ENCODE data around the gene ACSL3. TPM values are rescaled to one million over a fixed set of nuclear protein-coding genes. Genes with fewer than 3 reads are reported as not detected.

ACSL3 gene
- total and polyA plus RNA-seq, 2 donors (not counting 1 experiment from before 2014, with no cell fraction given): 6.7 to 46.0 TPM

- H3K4me3 ChIP-seq (ENCODE audit: control extremely low read depth in 1 of 5, extremely low read depth in 1 of 5, insufficient read depth in 1 of 5, low read depth in 2 of 5, low read length in 4 of 5): no peak overlapping the region
- intact Hi-C loops (cut with micrococcal nuclease): no loop called here
- no peaks in the 10 kb centered on the region for H3K27me3 ChIP-seq (replicated peaks in 1 of 4; ENCODE audit: control extremely low read depth in 1 of 4, control insufficient read depth in 3 of 4, insufficient read depth in 4 of 4, low read length in 3 of 4)
- H3K36me3 ChIP-seq (replicated peaks in 1 of 2; ENCODE audit: control extremely low read depth in 1 of 2, control insufficient read depth in 1 of 2, extremely low read depth in 1 of 2, insufficient read depth in 2 of 2, low read length in 1 of 2): peaks cover 0 to 5% of the 10 kb centered on the region in 2 experiments
- Mint-ChIP-seq H3K4me1 (peaks cover 16% of the 10 kb centered on the region), H3K4me3 (no peak overlapping the region), H3K27ac (no peak overlapping the region), H3K9me3 (ENCODE audit: insufficient read depth) (no peaks in the 10 kb centered on the region), H3K27me3 (no peaks in the 10 kb centered on the region)
- ATAC-seq (ENCODE audit: low read depth) (no peak), DNase-seq (no peak)
- POLR2A ChIA-PET: no interaction called here
- no peaks in the 10 kb centered on the region for H3K9me3 ChIP-seq (ENCODE audit: control extremely low read depth in 1 of 3, control insufficient read depth in 2 of 3, insufficient read depth in 1 of 3, low read length in 2 of 3)
- CTCF ChIA-PET: no interaction called here
- peaks cover 3% of the 10 kb centered on the region for H4K20me1 ChIP-seq (ENCODE audit: control insufficient read depth, insufficient read depth, low read length, poor library complexity, severe bottlenecking)
- no peak overlapping the region for H2AFZ ChIP-seq (ENCODE audit: insufficient read depth, low read depth, low read length, poor library complexity, severe bottlenecking)
- TF ChIP-seq CTCF (IDR thresholded peaks at IDR 0.05) (no peak), EZH2 (IDR thresholded peaks at IDR 0.05; ENCODE audit: borderline replicate concordance, insufficient read depth, low read depth, low read length, poor library complexity, severe bottlenecking) (no peak)
- H3K27ac ChIP-seq (ENCODE audit: low read length in 2 of 2): no peak overlapping the region
- WGBS (ENCODE audit: insufficient coverage): no CpG with 5 or more reads among the region's 2 CpGs
- peaks cover 5 to 7% of the 10 kb centered on the region in 2 donors for H3K4me1 ChIP-seq (ENCODE audit: control insufficient read depth in 2 of 2, insufficient read depth in 2 of 2, low read length in 2 of 2)
- no peak overlapping the region for H3K9ac ChIP-seq (ENCODE audit: low read length)
- peaks cover 23% of the 10 kb centered on the region for H3K79me2 ChIP-seq (ENCODE audit: control insufficient read depth, insufficient read depth, low read length)
- no peak overlapping the region for H3K4me2 ChIP-seq (replicated peaks; ENCODE audit: low read depth, low read length, poor library complexity, severe bottlenecking)
Measured at GRCh38 chr2:222892321-222892720, 31.5 kb downstream of the ACSL3 start.

GRCh38 chr2:222892761-222893160 is 31.9 kb downstream of the ACSL3 start:
- Mint-ChIP-seq H3K4me3 (no peak overlapping the region), H3K27me3 (no peaks in the 10 kb centered on the region), H3K4me1 (peaks cover 16% of the 10 kb centered on the region), H3K9me3 (ENCODE audit: insufficient read depth) (no peaks in the 10 kb centered on the region), H3K27ac (no peak overlapping the region)
- no peaks in the 10 kb centered on the region for H3K9me3 ChIP-seq (ENCODE audit: control extremely low read depth in 1 of 3, control insufficient read depth in 2 of 3, insufficient read depth in 1 of 3, low read length in 2 of 3)
- no peak overlapping the region for H3K4me2 ChIP-seq (replicated peaks; ENCODE audit: low read depth, low read length, poor library complexity, severe bottlenecking)
- no peak for DNase-seq
- intact Hi-C loops (cut with micrococcal nuclease): no loop called here
- H3K9ac ChIP-seq (ENCODE audit: low read length): no peak overlapping the region
- no peak overlapping the region for H2AFZ ChIP-seq (ENCODE audit: insufficient read depth, low read depth, low read length, poor library complexity, severe bottlenecking)
- H3K27ac ChIP-seq (ENCODE audit: low read length in 2 of 2): no peak overlapping the region
- H3K27me3 ChIP-seq (replicated peaks in 1 of 4; ENCODE audit: control extremely low read depth in 1 of 4, control insufficient read depth in 3 of 4, insufficient read depth in 4 of 4, low read length in 3 of 4): no peaks in the 10 kb centered on the region
- peaks cover 23% of the 10 kb centered on the region for H3K79me2 ChIP-seq (ENCODE audit: control insufficient read depth, insufficient read depth, low read length)
- no peak for ATAC-seq (ENCODE audit: low read depth)
- TF ChIP-seq EZH2 (IDR thresholded peaks at IDR 0.05; ENCODE audit: borderline replicate concordance, insufficient read depth, low read depth, low read length, poor library complexity, severe bottlenecking) (no peak), CTCF (IDR thresholded peaks at IDR 0.05) (no peak)
- H3K4me3 ChIP-seq (ENCODE audit: control extremely low read depth in 1 of 5, extremely low read depth in 1 of 5, insufficient read depth in 1 of 5, low read depth in 2 of 5, low read length in 4 of 5): no peak overlapping the region
- H3K36me3 ChIP-seq (replicated peaks in 1 of 2; ENCODE audit: control extremely low read depth in 1 of 2, control insufficient read depth in 1 of 2, extremely low read depth in 1 of 2, insufficient read depth in 2 of 2, low read length in 1 of 2): peaks cover 0 to 4% of the 10 kb centered on the region in 2 experiments
- ChIA-PET POLR2A (no interaction called here), CTCF (no interaction called here)
- no peaks in the 10 kb centered on the region for H4K20me1 ChIP-seq (ENCODE audit: control insufficient read depth, insufficient read depth, low read length, poor library complexity, severe bottlenecking)
- peaks cover 5 to 8% of the 10 kb centered on the region in 2 donors for H3K4me1 ChIP-seq (ENCODE audit: control insufficient read depth in 2 of 2, insufficient read depth in 2 of 2, low read length in 2 of 2)
- WGBS (ENCODE audit: insufficient coverage): no CpG with 5 or more reads among the region's 1 CpG
